GM23248 (cell line): ENCODE results near the gene ABHD14A. TPM values are rescaled to one million over a fixed set of nuclear protein-coding genes. Genes with fewer than 3 reads are reported as not detected.
A peak's percentile ranks its signal among the peaks of the same experiment; 100 is the strongest.

Experiments
- DNase-seq: peaks from one replicate; pipeline ENCODE4 v3.0.0-alpha.2; 2015
- H2AFZ ChIP-seq: fragments of 200-600 bp; sonication (generic); 2 replicates; pipeline ENCODE4 v1.6.1; 2016; ENCODE audit warnings: antibody characterized with exemption
- H3F3A ChIP-seq: fragments of 200-600 bp; sonication (generic); 2 replicates; pipeline ENCODE4 v1.6.1; 2016; ENCODE audit warnings: mild to moderate bottlenecking, antibody characterized with exemption, mixed run types; ENCODE audit not compliant: insufficient read depth
- H3K27ac ChIP-seq: fragments of 200-600 bp; sonication (generic); 2 replicates; pipeline ENCODE4 v1.5.1; 2016; ENCODE audit warnings: mild to moderate bottlenecking
- H3K27me3 ChIP-seq: fragments of 200-600 bp; sonication (generic); replicated peaks from 2 replicates; pipeline ENCODE4 v1.6.1; 2016; ENCODE audit warnings: mild to moderate bottlenecking; ENCODE audit not compliant: insufficient read depth
- H3K36me3 ChIP-seq: fragments of 200-600 bp; sonication (generic); 2 replicates; pipeline ENCODE4 v1.6.1; 2016; ENCODE audit warnings: low read depth, mild to moderate bottlenecking
- H3K4me1 ChIP-seq: fragments of 200-600 bp; sonication (generic); 2 replicates; pipeline ENCODE4 v1.6.1; 2016; ENCODE audit warnings: mild to moderate bottlenecking; ENCODE audit not compliant: insufficient read depth
- H3K4me2 ChIP-seq: fragments of 200-600 bp; sonication (generic); one replicate; pipeline ENCODE4 v1.6.1; 2016; ENCODE audit warnings: mild to moderate bottlenecking; ENCODE audit not compliant: unreplicated experiment
- H3K4me3 ChIP-seq: fragments of 200-600 bp; sonication (generic); 2 replicates; pipeline ENCODE4 v1.5.1; 2016; ENCODE audit warnings: mild to moderate bottlenecking
- H3K79me2 ChIP-seq: fragments of 200-600 bp; sonication (generic); 2 replicates; pipeline ENCODE4 v1.6.1; 2016; ENCODE audit warnings: mild to moderate bottlenecking; ENCODE audit not compliant: insufficient read depth
- H3K9ac ChIP-seq: fragments of 200-600 bp; sonication (generic); 2 replicates; pipeline ENCODE4 v1.6.1; 2016; ENCODE audit warnings: mild to moderate bottlenecking
- H3K9me2 ChIP-seq: fragments of 200-600 bp; sonication (generic); 2 replicates; pipeline ENCODE4 v1.6.1; 2016; ENCODE audit warnings: mixed run types, mild to moderate bottlenecking, moderate library complexity; ENCODE audit not compliant: insufficient read depth
- H3K9me3 ChIP-seq: fragments of 200-600 bp; sonication (generic); one replicate; pipeline ENCODE4 v1.6.1; 2017; ENCODE audit warnings: low read depth
- H4K20me1 ChIP-seq: fragments of 200-600 bp; sonication (generic); 2 replicates; pipeline ENCODE4 v1.6.0; 2016; ENCODE audit not compliant: insufficient read depth
- EZH2 ChIP-seq: fragments of 200-600 bp; sonication (generic); IDR thresholded peaks from 2 replicates; pipeline ENCODE4 v1.6.1; 2018; ENCODE audit warnings: antibody characterized with exemption, mild to moderate bottlenecking; ENCODE audit not compliant: insufficient read depth, poor library complexity, severe bottlenecking
- EZH2phosphoT487 ChIP-seq: fragments of 200-600 bp; sonication (generic); IDR thresholded peaks from 2 replicates; pipeline ENCODE4 v1.6.1; 2018; ENCODE audit warnings: antibody characterized with exemption, moderate library complexity, mild to moderate bottlenecking, low read depth; ENCODE audit not compliant: insufficient read depth
- WGBS, 2 experiments: methylation state at CpG; one replicate each; pipeline ENCODE4 v1.1.6; 2015 to 2017; ENCODE audit warnings: low lambda C conversion rate in 2 of 2, low coverage in 1 of 2; ENCODE audit errors: missing lambda C conversion rate in 2 of 2; 5-methylcytosine and 5-hydroxymethylcytosine counted together
- in situ Hi-C: fragments of 300-500 bp; cut with MboI; formaldehyde crosslinking; loops from 2 replicates; pipeline ENCODE4 v1.15.0; 2020
- polyA plus RNA-seq: library from polyadenylated mRNA; unstranded; fragments of >200 nt; fragmentation: Nextera tagmentation; extraction: Ambion mirVana; gene quantifications from 2 replicates; pipeline ENCODE4 v1.2.1, GENCODE V29; 2016
- total RNA-seq: library from RNA; depleted of rRNA; stranded (reverse); fragments of >200 nt; shearing (Covaris generic); gene quantifications from 2 replicates; pipeline ENCODE4 v1.2.3, GENCODE V29; 2014

ABHD14A gene
- total and polyA plus RNA-seq, 2 experiments from 2014 or later = 35.5 to 37.9 TPM

DNA sequence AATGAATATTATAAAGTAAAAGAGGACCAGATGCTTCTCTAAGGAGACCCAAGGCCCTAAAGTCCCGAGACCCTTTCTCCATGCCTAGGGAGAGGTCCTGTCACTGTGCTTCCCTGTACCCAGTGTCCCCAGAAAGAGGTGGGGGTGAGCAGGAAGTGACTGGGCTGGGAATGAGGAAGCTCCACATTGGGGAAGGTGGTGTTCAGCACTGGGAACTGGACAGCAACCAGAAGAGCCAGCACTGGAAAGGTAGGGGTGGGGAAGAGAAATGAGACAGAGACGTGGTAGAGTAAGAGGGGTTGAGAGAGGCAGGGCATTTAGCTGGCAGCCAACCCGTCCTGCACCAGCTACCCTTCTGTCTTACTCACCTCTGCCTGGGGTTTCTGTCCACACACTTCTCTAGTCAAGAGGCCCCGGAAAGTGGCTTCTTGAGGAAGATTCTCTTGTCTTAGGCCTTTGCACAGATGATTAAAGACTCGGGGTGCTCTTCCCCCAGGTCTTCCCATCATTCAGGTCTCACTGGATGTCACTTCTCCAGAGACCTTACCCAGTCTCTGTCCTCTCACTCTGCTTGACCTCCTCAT is 45.4 kb upstream of the ABHD14A start:
- no peaks in the 10 kb centered on the region for H3K4me1 ChIP-seq
- H3K9ac ChIP-seq = no peak overlapping the region
- H3K9me3 ChIP-seq = no peaks in the 10 kb centered on the region
- no peaks in the 10 kb centered on the region for H3K36me3 ChIP-seq
- no peaks in the 10 kb centered on the region for H3K27me3 ChIP-seq
- no peak overlapping the region for H3K27ac ChIP-seq
- 68 to 69% methylated on average over 5 of the region's 5 CpGs for WGBS, 2 experiments
- H3K4me3 ChIP-seq = no peak overlapping the region
- no peaks in the 10 kb centered on the region for H3K79me2 ChIP-seq
- peak; percentile 11 for DNase-seq
- no peaks in the 10 kb centered on the region for H3F3A ChIP-seq
- H3K4me2 ChIP-seq = no peak overlapping the region
- TF ChIP-seq EZH2 (no peak), EZH2phosphoT487 (no peak)
- H3K9me2 ChIP-seq = no peaks in the 10 kb centered on the region
- H4K20me1 ChIP-seq = no peaks in the 10 kb centered on the region
- H2AFZ ChIP-seq = no peak overlapping the region
- in situ Hi-C loops = no loop called here

GRCh38 chr3:51930439-51930838 is 44.4 kb upstream of the ABHD14A start:
- no peaks in the 10 kb centered on the region for H3F3A ChIP-seq
- no peaks in the 10 kb centered on the region for H3K36me3 ChIP-seq
- no peaks in the 10 kb centered on the region for H3K27me3 ChIP-seq
- no peaks in the 10 kb centered on the region for H3K4me1 ChIP-seq
- H3K79me2 ChIP-seq = no peaks in the 10 kb centered on the region
- WGBS, 2 experiments = 89 to 100% methylated on average over 1 of the region's 1 CpG
- H4K20me1 ChIP-seq = no peaks in the 10 kb centered on the region
- no peak for TF ChIP-seq EZH2
- no peak for TF ChIP-seq EZH2phosphoT487
- H3K9me3 ChIP-seq = no peaks in the 10 kb centered on the region
- no peak for DNase-seq
- H3K4me3 ChIP-seq = no peak overlapping the region
- H3K27ac ChIP-seq = no peak overlapping the region
- no peak overlapping the region for H3K4me2 ChIP-seq
- no peaks in the 10 kb centered on the region for H3K9me2 ChIP-seq
- no peak overlapping the region for H3K9ac ChIP-seq
- in situ Hi-C loops = no loop called here
- no peak overlapping the region for H2AFZ ChIP-seq

GRCh38 chr3:51931756-51932155 is 43.1 kb upstream of the ABHD14A start:
- no peaks in the 10 kb centered on the region for H3F3A ChIP-seq
- DNase-seq = no peak
- TF ChIP-seq EZH2phosphoT487 (no peak), EZH2 (no peak)
- H3K4me2 ChIP-seq = no peak overlapping the region
- H3K9ac ChIP-seq = no peak overlapping the region
- H3K4me3 ChIP-seq = no peak overlapping the region
- H3K36me3 ChIP-seq = no peaks in the 10 kb centered on the region
- no peaks in the 10 kb centered on the region for H3K4me1 ChIP-seq
- no peaks in the 10 kb centered on the region for H3K9me3 ChIP-seq
- H3K27me3 ChIP-seq = no peaks in the 10 kb centered on the region
- in situ Hi-C loops = no loop called here
- H3K79me2 ChIP-seq = no peaks in the 10 kb centered on the region
- H3K27ac ChIP-seq = no peak overlapping the region
- no peaks in the 10 kb centered on the region for H3K9me2 ChIP-seq
- WGBS, 2 experiments = 88 to 93% methylated on average over 6 of the region's 6 CpGs
- H4K20me1 ChIP-seq = no peaks in the 10 kb centered on the region
- H2AFZ ChIP-seq = no peak overlapping the region

DNA sequence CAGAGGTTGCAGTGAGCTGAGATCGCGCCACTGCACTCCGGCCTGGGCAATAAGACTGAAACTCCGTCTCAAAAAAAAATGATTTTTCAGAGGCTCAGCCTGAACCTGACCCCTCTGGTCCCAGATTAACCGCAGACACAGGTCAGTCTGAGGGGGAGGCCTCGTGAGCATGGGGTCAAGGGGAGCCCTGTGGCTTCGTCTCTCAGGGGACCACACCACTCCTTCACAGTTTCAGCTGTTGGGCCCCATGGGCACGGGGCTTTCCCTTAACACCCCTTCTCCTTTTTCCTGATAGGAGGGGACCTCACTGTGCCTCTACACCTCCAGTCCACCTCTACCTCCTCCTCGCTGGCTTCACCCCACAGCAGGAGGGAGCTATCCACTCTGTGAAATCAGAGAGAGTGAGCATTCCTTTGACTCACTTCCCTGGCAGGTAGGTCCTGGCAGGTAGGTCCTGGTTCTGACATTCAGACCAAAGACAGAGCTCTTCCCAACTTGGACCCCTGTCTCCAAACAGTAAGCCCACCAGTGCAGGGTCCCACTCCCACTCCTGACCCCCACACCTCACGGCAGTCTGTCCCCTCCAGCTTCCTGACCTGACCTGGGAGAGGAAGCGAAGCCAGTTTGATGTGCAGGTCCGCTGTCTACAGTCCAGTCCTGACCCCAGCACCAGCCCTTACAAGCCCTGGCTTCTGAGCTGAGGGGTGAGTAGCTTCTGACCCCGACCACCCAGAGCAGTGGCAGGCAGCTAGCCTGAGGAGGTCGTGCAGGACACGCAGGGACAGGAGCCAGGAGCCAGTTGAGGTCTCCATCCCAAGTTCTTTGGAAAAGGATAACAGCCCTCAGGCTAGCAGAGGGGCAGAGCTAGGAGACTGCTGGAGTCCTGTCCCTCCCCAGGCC is 42.1 kb upstream of the ABHD14A start:
- Histone ChIP-seq H3K27me3 (no peaks in the 10 kb centered on the region), H2AFZ (no peak overlapping the region), H3K9me3 (no peaks in the 10 kb centered on the region), H3K4me3 (no peak overlapping the region), H3K79me2 (0 out of 2 replicates have a peak, but pooled peaks cover under 1% of the 10 kb centered on the region), H3F3A (no peaks in the 10 kb centered on the region), H3K9me2 (no peaks in the 10 kb centered on the region), H4K20me1 (no peaks in the 10 kb centered on the region), H3K36me3 (no peaks in the 10 kb centered on the region; the same call in 1 of the 2 replicates), H3K9ac (no peak overlapping the region), H3K27ac (no peak overlapping the region), H3K4me1 (no peaks in the 10 kb centered on the region), H3K4me2 (no peak overlapping the region)
- 92 to 93% methylated on average over 14 to 15 of the region's 15 CpGs for WGBS, 2 experiments
- TF ChIP-seq EZH2 (no peak), EZH2phosphoT487 (no peak)
- no peak for DNase-seq
- in situ Hi-C loops = no loop called here
